GM19239 (cell line): ENCODE results near the gene GRHL1.
A peak's percentile ranks its signal among the peaks of the same experiment; 100 is the strongest.
"Not testable (repeated sequence)": the region's sequence is repeated elsewhere in the genome, so short reads cannot be mapped to it uniquely, and the experiment has no call there.

Source experiments
- DNase-seq: peaks from one replicate; pipeline ENCODE4 v3.0.0; 2011; ENCODE audit warnings: low spot score; ENCODE audit not compliant: insufficient read length
- FAIRE-seq: peaks from 2 replicates; lab custom pipeline; 2011; peaks lifted over from hg19 to GRCh38; lab: Jason Lieb, UNC

The GRHL1 gene

GRCh38 chr2:10017313-10017941 is 65.9 kb downstream of the GRHL1 start:
- no peak for FAIRE-seq
- no peak for DNase-seq

- FAIRE-seq (no peak), DNase-seq (no peak)
Observed at GRCh38 chr2:10019174-10019573, 67.7 kb downstream of the GRHL1 start.

GRCh38 chr2:10019602-10020400 is 68.3 kb downstream of the GRHL1 start:
- no peak for DNase-seq
- FAIRE-seq = no peak

GRCh38 chr2:10022041-10022421 is 70.5 kb downstream of the GRHL1 start:
- FAIRE-seq = no peak
- no peak for DNase-seq

- FAIRE-seq = no peak
- no peak for DNase-seq
Observed at GRCh38 chr2:10022445-10022844, 71.0 kb downstream of the GRHL1 start.

GRCh38 chr2:10022966-10023662 is 71.6 kb downstream of the GRHL1 start:
- no peak for FAIRE-seq
- no peak for DNase-seq

GRCh38 chr2:10026940-10027569 is 75.6 kb downstream of the GRHL1 start:
- DNase-seq (no peak), FAIRE-seq (no peak)

GRCh38 chr2:10027660-10028330 is 76.3 kb downstream of the GRHL1 start:
- DNase-seq (no peak), FAIRE-seq (no peak)

GRCh38 chr2:10028407-10028987 is 77.0 kb downstream of the GRHL1 start:
- DNase-seq = no peak
- no peak for FAIRE-seq

- FAIRE-seq (peak; percentile 85), DNase-seq (no peak)
Observed at GRCh38 chr2:10028988-10029874, 77.7 kb downstream of the GRHL1 start.

GRCh38 chr2:10029875-10030223 is 78.4 kb downstream of the GRHL1 start:
- FAIRE-seq = no peak
- no peak for DNase-seq

- DNase-seq (no peak), FAIRE-seq (no peak)
Observed at GRCh38 chr2:10030311-10030736, 78.8 kb downstream of the GRHL1 start.

GRCh38 chr2:10030798-10031197 is 79.3 kb downstream of the GRHL1 start:
- DNase-seq, FAIRE-seq: not testable (repeated sequence)

GRCh38 chr2:10031886-10032745 is 80.6 kb downstream of the GRHL1 start:
- FAIRE-seq (no peak), DNase-seq (no peak)

GRCh38 chr2:10032746-10033105 is 81.2 kb downstream of the GRHL1 start:
- FAIRE-seq (no peak), DNase-seq (no peak)

GRCh38 chr2:10033251-10034006 is 81.9 kb downstream of the GRHL1 start:
- DNase-seq = no peak
- FAIRE-seq = no peak

- no peak for FAIRE-seq
- DNase-seq = no peak
Observed at GRCh38 chr2:10034333-10035052, 83.0 kb downstream of the GRHL1 start.
